Gastrocnemius medialis (tissue), 4 donors: ENCODE data around the gene ZNF586.
A peak's percentile ranks its signal among the peaks of the same experiment; 100 is the strongest.

Source experiments
- POLR2A ChIP-seq, 2 donors: fragments of 450-650 bp; IDR thresholded peaks; one replicate each; pipeline ENCODE4 v1.6.1; 2017; ENCODE audit warnings: antibody characterized with exemption in 2 of 2, mild to moderate bottlenecking in 2 of 2, moderate library complexity in 2 of 2
- TF ChIP-seq, protein P1 (sequence below), 5 experiments: fragments of 450-650 bp in 3 of 5; fragments of 200-600 bp in 2 of 5; sonication (generic) in 2 of 5; IDR thresholded peaks in 4 of 5; conservative IDR thresholded peaks in 1 of 5; 1 replicate in 4 of 5; 2 replicates in 1 of 5; pipeline ENCODE4 v1.5.1; 2016 to 2019; ENCODE audit warnings: antibody characterized with exemption in 5 of 5, mild to moderate bottlenecking in 3 of 5, moderate library complexity in 3 of 5

DNA sequence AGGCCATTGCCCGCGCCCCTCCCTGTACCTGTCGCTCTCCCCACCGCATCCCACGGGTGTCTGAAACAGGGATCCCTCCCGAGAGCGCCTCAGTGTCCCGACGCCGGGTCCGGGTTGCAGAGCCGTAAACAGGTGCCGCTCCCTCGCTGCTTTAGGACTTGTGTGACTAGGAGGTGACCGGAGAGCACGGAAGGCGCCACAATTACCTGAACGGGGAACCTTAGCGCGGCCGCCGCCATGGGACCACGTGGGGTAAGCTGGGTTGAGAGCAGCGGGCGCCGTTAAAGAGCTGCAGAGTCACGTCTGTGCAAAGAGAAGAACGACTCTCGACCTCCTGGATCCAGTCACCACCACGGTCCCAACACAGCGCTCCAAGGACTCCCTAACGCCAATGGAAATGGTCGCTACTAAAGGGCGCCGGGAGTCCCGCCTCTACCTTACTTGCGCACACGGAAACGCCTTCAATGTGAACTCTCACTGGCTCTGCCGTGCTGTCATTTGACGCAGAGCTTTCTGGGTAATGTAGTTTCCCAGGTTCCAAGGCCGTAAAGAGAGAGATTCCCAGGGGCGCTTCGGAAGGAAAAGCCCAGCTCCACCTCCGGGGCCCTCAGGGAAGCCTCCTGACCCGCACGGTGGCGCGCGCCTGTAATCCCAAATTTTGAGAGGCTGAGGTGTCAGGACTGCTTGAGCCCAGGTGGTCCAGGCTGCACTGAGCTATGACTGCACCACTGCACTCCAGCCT lies 45.2 kb downstream of the ZNF586 start, which contains the start of gene ZNF552:
- TF ChIP-seq POLR2A (IDR thresholded peaks at IDR 0.05) = peak; percentile 70 to 80
- TF ChIP-seq, protein P1, sequence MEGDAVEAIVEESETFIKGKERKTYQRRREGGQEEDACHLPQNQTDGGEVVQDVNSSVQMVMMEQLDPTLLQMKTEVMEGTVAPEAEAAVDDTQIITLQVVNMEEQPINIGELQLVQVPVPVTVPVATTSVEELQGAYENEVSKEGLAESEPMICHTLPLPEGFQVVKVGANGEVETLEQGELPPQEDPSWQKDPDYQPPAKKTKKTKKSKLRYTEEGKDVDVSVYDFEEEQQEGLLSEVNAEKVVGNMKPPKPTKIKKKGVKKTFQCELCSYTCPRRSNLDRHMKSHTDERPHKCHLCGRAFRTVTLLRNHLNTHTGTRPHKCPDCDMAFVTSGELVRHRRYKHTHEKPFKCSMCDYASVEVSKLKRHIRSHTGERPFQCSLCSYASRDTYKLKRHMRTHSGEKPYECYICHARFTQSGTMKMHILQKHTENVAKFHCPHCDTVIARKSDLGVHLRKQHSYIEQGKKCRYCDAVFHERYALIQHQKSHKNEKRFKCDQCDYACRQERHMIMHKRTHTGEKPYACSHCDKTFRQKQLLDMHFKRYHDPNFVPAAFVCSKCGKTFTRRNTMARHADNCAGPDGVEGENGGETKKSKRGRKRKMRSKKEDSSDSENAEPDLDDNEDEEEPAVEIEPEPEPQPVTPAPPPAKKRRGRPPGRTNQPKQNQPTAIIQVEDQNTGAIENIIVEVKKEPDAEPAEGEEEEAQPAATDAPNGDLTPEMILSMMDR (IDR thresholded peaks at IDR 0.05 in 4 of 5, conservative IDR thresholded peaks at IDR 0.05 in 1 of 5) = no peak
